ENCODE data around the gene UQCC2. TPM values are rescaled to one million over a fixed set of nuclear protein-coding genes. Genes with fewer than 3 reads are reported as not detected.

The UQCC2 gene
- total RNA-seq, 3 donors from 2014 or later = 108 to 142 (median 110) TPM

DNA sequence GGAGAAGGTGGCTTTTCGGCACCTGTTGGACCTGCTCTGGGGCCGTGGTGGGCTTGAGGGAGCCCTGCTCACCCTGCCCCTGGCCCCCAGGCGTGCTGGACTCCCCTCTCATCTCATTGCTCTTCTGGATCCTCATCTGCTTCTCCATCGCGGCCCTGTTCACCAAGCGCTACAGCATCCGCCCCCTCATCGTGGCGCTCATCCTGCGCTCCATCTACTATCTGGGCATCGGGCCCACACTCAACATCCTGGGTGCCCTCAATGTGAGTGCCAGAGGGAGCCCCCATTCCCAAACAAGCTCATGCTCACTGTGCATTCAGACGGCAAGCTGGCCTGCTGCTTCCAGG is 22.4 kb downstream of the UQCC2 start:
- Mint-ChIP-seq H3K36me3 (ENCODE audit: insufficient read depth) (peaks cover 40% of the 10 kb centered on the region), H3K4me1 (ENCODE audit: low read depth) (peaks cover 31% of the 10 kb centered on the region), H3K27me3 (ENCODE audit: low read depth) (no peaks in the 10 kb centered on the region), H3K9me3 (no peaks in the 10 kb centered on the region), H3K4me3 (no peak overlapping the region)
- DNase-seq (no peak), ATAC-seq (no peak)

DNA sequence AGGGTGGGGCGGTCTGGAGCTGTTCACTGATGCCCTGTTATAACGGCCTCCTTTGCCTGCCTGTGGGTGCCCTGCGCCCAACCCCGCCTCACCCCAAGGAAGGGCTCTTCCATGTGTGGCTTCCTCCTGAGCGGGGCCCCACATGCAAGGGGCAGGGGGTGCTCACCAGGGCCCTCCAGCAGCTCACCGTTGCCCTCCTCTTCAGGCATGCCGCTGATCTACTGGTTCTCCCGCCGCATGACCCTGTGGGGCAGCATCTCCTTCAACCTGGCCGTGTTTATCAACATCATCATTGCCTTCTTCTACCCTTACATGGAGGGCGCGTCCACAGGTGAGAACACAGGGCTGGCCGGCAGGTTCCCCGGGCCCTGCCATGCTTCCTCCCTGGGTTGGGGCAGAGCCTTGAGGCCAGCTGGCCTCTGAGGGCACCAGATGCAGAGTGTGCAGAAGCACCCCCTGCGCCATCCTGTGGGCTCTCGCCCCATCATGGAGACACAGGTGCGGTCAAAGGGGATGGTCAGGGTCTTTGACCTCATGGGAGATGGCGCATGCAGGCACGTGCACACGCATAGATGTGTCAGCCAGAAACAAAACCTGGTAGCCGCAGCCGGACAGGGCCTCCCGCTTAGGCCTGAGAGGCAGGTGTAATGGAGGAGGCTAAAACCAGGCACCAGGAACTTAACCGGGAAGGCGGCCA is 22.9 kb downstream of the UQCC2 start:
- H3K4me1 Mint-ChIP-seq (ENCODE audit: low read depth) = peaks cover 28% of the 10 kb centered on the region
- H3K9me3 Mint-ChIP-seq = no peaks in the 10 kb centered on the region
- no peak overlapping the region for H3K4me3 Mint-ChIP-seq
- no peaks in the 10 kb centered on the region for H3K27me3 Mint-ChIP-seq (ENCODE audit: low read depth)
- no peak for DNase-seq
- no peak for ATAC-seq
- peaks cover 39% of the 10 kb centered on the region for H3K36me3 Mint-ChIP-seq (ENCODE audit: insufficient read depth)

DNA sequence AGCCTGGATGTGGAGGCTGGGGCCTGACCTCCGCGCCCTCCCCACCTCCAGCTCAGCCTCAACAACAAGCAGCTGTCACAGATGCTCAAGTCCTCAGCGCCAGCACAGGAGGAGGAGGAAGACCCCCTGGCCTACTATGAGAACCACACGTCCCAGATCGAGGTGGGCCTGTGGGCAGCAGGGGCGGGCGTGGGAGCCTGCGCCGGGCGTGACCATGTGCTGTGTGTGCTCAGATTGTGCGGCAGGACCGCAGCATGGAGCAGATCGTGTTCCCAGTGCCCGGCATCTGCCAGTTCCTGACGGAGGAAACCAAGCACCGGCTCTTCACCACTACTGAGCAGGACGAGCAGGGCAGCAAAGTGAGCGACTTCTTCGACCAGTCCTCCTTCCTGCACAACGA is 23.5 kb downstream of the UQCC2 start:
- Mint-ChIP-seq H3K9me3 (no peaks in the 10 kb centered on the region), H3K36me3 (ENCODE audit: insufficient read depth) (peaks cover 43% of the 10 kb centered on the region), H3K4me3 (no peak overlapping the region), H3K27me3 (ENCODE audit: low read depth) (no peaks in the 10 kb centered on the region), H3K4me1 (ENCODE audit: low read depth) (peaks cover 28% of the 10 kb centered on the region)
- ATAC-seq = no peak
- DNase-seq = no peak

DNA sequence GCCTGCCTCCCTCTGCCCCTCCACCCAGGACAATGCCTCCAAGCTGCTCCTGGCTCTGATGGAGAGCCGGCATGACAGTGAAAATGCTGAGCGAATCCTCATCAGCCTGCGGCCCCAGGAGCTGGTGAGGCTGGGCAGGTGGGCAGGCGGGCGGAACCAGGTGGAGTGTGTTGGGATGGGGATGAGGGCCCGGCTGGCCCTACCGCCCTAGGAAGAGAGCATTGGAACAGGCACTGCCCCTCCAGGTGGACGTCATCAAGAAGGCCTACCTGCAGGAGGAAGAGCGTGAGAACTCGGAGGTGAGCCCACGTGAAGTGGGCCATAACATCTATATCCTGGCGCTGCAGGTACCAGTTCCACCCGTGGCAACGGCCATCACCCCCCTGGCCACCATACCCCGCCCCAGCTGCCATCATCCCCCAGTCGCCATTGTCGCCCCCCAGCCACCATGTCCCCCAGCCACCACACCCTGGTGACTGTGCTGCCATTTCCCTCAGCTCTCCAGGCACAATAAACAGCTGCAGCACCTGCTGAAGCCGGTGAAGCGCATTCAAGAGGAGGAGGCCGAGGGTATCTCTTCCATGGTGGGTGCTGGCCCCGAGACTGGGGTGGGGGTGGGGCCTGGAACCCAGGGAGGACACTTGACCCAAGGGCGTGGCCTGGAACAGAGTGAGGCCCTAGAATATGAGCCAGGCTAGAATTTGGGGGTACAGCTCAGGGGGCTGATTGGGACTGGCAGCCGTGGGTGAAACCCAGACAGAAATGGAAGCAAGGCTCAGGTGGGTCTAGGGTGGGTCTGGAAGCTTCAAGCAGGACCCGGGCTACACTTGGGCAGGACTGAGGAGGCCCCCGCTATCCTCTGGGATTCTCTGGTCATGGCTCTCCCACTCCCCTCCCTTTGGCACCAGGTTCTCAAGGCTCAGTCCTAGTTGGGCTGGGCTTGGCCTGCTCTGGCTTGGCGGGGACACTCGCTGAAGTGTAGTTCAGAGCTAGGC is 24.2 kb downstream of the UQCC2 start:
- DNase-seq = no peak
- H3K4me3 Mint-ChIP-seq = no peak overlapping the region
- H3K27me3 Mint-ChIP-seq (ENCODE audit: low read depth) = no peaks in the 10 kb centered on the region
- no peaks in the 10 kb centered on the region for H3K9me3 Mint-ChIP-seq
- no peak for ATAC-seq
- H3K4me1 Mint-ChIP-seq (ENCODE audit: low read depth) = peaks cover 26% of the 10 kb centered on the region
- peaks cover 37% of the 10 kb centered on the region for H3K36me3 Mint-ChIP-seq (ENCODE audit: insufficient read depth)

DNA sequence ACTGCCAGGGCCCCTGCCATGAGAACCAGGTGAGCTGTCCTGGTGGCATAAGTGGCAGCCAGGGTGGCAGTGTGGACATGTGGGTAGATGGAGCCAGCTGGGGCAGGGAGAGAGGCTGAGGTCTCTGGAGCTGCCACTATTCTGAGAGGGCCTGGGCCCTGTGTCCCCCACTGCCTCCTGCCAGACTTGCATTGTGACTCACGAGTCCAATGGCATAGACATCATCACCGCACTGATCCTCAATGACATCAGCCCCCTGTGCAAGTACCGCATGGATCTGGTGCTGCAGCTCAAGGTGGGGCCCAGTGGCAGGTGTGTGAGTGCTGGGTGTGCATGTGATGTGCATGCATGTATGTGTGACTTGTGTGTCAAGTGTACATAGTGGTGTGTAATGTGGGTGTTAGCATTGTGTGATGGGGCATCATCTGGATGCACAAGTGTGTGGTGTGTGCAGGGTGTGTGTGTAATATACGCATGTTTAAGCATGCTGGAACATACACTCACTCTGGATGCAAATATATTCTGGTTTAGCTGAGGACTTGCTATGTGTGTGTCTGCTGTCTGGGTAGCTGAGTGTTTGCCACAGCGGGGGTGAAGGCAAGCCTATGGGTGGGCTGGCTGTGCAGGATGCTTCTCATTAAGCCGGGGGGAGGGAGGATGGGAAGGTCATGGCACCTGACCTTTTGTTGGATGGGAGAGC is 25.1 kb downstream of the UQCC2 start:
- Mint-ChIP-seq H3K4me3 (no peak overlapping the region), H3K36me3 (ENCODE audit: insufficient read depth) (peaks cover 37% of the 10 kb centered on the region), H3K4me1 (ENCODE audit: low read depth) (peaks cover 19% of the 10 kb centered on the region), H3K9me3 (no peaks in the 10 kb centered on the region), H3K27me3 (ENCODE audit: low read depth) (no peaks in the 10 kb centered on the region)
- ATAC-seq = no peak
- no peak for DNase-seq

DNA sequence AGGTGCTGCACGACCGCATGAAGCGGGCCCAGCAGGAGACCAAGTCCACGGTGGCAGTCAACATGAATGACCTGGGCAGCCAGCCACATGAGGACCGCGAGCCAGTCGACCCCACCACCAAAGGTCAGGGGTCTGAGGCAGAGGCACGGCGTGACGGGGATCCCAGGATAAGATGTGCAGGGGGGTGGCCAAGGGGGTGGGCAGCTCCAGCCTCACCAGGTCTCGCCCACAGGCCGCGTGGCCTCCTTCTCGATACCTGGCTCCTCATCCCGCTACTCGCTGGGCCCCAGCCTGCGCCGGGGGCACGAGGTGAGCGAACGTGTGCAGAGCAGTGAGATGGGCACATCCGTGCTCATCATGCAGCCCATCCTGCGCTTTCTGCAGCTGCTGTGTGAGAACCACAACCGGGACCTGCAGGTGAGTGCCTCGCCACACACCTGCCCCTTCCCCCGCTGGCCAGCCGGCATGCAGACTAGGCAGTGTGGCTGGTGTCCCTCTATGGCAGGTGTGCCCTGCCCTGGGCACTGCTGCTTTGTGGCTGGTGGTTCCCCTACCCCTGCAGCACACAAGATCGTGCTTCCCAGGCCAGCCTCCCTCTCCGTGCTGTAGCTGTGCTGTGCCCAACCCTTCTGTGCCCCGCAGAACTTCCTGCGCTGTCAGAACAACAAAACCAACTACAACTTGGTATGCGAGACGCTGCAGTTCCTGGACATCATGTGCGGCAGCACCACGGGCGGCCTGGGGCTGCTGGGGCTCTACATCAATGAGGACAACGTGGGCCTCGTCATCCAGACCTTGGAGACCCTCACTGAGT is 25.9 kb downstream of the UQCC2 start:
- Mint-ChIP-seq H3K36me3 (ENCODE audit: insufficient read depth) (peaks cover 35% of the 10 kb centered on the region), H3K4me3 (no peak overlapping the region), H3K27me3 (ENCODE audit: low read depth) (no peaks in the 10 kb centered on the region), H3K4me1 (ENCODE audit: low read depth) (peaks cover 15% of the 10 kb centered on the region), H3K9me3 (no peaks in the 10 kb centered on the region)
- DNase-seq (no peak), ATAC-seq (no peak)

DNA sequence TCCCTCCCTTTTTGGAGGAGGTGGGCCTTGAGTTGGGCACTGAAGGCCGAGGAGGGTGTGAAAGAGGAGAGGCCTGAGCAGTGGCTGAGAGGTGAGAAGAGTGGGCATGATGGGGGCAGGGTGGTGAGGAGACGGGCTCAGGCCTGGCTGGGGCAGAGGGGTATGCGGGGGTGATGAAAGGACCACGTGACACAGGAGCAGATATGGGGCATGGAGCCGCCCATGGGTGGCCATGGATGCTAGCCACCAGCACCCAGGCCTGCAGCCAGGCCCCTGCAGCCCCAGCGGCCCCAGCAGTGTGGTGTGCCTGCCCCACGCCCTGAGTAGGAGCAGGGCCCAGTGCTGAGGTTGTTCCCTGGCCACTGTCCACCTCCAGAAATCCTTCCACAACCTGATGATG is 26.5 kb downstream of the UQCC2 start:
- Mint-ChIP-seq H3K4me3 (no peak overlapping the region), H3K4me1 (ENCODE audit: low read depth) (peaks cover 15% of the 10 kb centered on the region), H3K9me3 (no peaks in the 10 kb centered on the region), H3K36me3 (ENCODE audit: insufficient read depth) (peaks cover 34% of the 10 kb centered on the region), H3K27me3 (ENCODE audit: low read depth) (no peaks in the 10 kb centered on the region)
- DNase-seq (no peak), ATAC-seq (no peak)

DNA sequence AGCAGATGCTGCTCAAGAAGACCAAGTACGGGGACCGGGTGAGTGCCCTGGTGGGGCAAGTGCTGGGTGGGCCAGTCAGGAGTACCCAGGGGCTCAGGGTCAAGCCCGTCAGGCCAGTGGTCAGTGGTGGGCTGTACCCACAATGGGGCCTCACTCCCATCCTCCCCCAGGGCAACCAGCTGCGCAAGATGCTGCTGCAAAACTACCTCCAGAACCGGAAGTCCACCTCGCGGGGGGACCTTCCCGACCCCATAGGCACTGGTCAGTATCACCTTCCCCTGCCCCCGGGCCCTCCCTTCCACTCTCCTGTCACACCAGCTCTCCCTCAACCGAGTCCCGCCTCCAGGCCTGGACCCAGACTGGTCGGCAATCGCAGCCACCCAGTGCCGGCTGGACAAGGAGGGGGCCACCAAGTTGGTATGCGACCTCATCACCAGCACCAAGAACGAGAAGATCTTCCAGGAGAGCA is 27.0 kb downstream of the UQCC2 start:
- ATAC-seq (no peak), DNase-seq (no peak)
- no peaks in the 10 kb centered on the region for H3K27me3 Mint-ChIP-seq (ENCODE audit: low read depth)
- H3K9me3 Mint-ChIP-seq = no peaks in the 10 kb centered on the region
- no peak overlapping the region for H3K4me3 Mint-ChIP-seq
- H3K36me3 Mint-ChIP-seq (ENCODE audit: insufficient read depth) = peaks cover 38% of the 10 kb centered on the region
- H3K4me1 Mint-ChIP-seq (ENCODE audit: low read depth) = peaks cover 15% of the 10 kb centered on the region

DNA sequence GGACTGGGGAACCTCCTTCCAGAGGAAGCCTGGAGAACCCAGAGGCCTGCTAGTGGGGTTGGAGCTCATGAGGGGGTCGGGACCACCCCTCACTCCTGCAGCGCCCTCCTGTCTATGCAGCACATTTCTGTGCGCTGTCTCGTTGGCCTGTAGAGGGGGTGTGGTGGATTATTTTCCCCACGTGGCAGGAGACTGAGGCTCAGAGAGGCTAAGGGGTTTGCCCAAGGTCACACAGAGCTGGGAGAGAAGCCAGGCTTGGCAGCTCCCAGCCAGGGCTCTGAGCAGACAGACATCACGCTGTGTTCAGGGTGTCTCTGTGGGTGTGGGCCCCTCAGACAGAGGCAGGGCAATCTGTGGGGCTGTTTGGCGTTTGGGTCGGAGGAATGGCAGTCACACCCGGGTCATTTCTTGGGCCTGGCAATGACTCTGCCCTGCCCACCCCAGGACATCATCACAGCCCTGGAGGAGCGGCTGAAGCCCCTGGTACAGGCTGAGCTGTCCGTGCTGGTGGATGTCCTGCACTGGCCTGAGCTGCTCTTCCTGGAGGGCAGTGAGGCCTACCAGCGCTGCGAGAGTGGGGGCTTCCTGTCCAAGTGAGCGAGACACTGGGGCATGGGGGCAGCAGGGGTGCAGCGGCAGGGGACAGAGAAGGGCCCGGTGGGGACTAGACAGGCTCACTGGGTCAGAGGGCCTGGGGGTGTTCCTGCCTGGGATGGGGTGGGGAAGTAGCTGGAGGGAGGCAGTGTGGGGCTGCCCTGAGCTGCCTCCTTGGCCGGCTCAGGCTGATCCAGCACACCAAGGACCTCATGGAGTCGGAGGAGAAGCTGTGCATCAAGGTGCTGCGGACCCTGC is 27.7 kb downstream of the UQCC2 start:
- H3K9me3 Mint-ChIP-seq = no peaks in the 10 kb centered on the region
- peaks cover 15% of the 10 kb centered on the region for H3K4me1 Mint-ChIP-seq (ENCODE audit: low read depth)
- H3K27me3 Mint-ChIP-seq (ENCODE audit: low read depth) = no peaks in the 10 kb centered on the region
- ATAC-seq = peak; percentile 33 to 54
- H3K4me3 Mint-ChIP-seq = no peak overlapping the region
- H3K36me3 Mint-ChIP-seq (ENCODE audit: insufficient read depth) = peaks cover 36% of the 10 kb centered on the region
- DNase-seq = no peak

DNA sequence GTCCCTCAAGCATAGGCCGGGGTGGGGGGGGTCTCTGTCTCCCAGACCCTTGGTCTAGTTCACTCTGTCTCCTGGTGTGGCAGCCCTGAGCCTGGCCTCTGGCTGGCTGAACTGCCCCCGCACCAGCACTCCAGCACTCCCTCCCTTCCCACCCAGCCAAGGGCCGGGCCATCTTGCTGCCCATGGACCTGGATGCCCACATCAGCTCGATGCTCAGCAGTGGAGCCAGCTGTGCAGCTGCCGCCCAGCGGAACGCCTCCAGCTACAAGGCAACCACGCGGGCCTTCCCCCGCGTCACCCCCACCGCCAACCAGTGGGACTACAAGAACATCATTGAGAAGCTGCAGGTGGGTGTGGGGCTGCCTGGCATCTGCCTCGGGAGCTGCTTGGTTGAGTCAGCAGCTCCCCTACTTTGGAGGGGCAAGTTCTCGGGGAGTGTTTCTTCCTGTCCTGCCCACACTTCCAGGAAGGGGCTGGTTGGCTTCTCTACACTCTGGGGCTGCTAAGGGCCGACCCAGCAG is 28.4 kb downstream of the UQCC2 start:
- peak; percentile 61 to 79 for ATAC-seq
- peaks cover 37% of the 10 kb centered on the region for H3K36me3 Mint-ChIP-seq (ENCODE audit: insufficient read depth)
- peak; percentile 38 for DNase-seq
- no peaks in the 10 kb centered on the region for H3K27me3 Mint-ChIP-seq (ENCODE audit: low read depth)
- no peaks in the 10 kb centered on the region for H3K9me3 Mint-ChIP-seq
- H3K4me3 Mint-ChIP-seq = no peak overlapping the region
- peaks cover 15% of the 10 kb centered on the region for H3K4me1 Mint-ChIP-seq (ENCODE audit: low read depth)

DNA sequence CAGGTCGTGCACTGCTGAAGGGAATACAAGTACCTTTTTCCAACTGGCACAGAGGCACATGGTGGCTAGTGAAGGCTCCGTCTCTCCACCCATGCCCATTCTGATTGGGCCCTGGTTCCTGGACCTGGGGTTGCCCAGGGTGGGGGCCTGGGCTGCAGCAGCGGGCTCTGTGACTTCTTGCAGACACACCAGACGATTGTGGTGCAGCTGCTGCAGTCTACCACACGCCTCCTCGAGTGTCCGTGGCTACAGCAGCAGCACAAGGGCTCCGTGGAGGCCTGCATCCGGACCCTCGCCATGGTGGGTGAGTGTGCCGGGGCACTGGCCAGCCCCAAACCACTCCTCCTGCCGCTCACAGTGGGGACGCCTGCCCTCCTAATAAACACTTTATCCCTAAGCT is 29.2 kb downstream of the UQCC2 start:
- ATAC-seq = no peak
- Mint-ChIP-seq H3K4me3 (no peak overlapping the region), H3K27me3 (ENCODE audit: low read depth) (no peaks in the 10 kb centered on the region), H3K9me3 (no peaks in the 10 kb centered on the region), H3K4me1 (ENCODE audit: low read depth) (peaks cover 15% of the 10 kb centered on the region), H3K36me3 (ENCODE audit: insufficient read depth) (peaks cover 42% of the 10 kb centered on the region)
- no peak for DNase-seq

DNA sequence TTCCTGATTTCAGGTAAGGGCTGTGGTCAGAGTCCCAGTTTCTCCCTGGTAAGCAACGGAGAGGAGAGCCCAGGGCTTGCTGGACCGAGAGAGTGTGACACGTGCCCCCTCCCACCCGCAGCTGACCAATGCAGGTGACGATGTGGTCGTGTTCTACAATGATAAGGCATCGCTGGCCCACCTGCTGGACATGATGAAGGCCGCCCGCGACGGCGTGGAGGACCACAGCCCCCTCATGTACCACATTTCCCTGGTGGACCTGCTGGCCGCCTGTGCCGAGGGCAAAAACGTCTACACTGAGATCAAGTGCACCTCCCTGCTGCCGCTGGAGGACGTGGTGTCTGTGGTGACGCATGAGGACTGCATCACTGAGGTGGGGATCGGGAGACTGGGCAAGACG is 31.7 kb downstream of the UQCC2 start:
- Mint-ChIP-seq H3K4me3 (no peak overlapping the region), H3K36me3 (ENCODE audit: insufficient read depth) (peaks cover 42% of the 10 kb centered on the region), H3K4me1 (ENCODE audit: low read depth) (peaks cover 15% of the 10 kb centered on the region), H3K27me3 (ENCODE audit: low read depth) (no peaks in the 10 kb centered on the region), H3K9me3 (no peaks in the 10 kb centered on the region)
- no peak for ATAC-seq
- no peak for DNase-seq

DNA sequence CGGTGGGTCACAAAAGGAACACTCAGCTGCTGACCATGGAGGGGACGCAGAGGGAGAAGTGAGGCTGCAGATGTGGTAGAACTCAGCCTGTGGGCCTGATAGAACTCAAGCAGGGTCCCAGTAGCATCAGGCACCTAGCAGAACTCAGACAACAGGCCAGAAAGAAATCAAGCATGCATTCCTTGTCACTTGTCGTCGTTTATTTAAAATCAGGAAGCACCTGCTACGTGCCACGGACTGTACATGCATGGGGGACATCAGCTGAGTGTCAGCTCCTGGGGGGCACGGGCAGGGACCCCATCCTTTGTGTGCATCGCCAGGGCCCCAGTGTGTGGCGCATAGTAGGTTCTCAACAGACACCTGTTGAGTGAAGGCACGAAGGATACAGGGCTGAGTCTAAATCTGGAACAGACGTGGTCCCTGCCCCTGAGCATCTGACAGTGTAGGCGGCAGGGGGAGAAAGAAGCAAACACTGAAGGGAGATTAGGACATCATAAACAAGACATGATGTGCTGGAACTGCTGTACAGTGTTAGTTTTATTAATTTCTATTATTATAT is 32.5 kb downstream of the UQCC2 start:
- ATAC-seq (no peak), DNase-seq (no peak)
- Mint-ChIP-seq H3K9me3 (no peaks in the 10 kb centered on the region), H3K36me3 (ENCODE audit: insufficient read depth) (peaks cover 44% of the 10 kb centered on the region), H3K4me3 (no peak overlapping the region), H3K4me1 (ENCODE audit: low read depth) (peaks cover 15% of the 10 kb centered on the region), H3K27me3 (ENCODE audit: low read depth) (no peaks in the 10 kb centered on the region)
